ENCODE measurements around the gene ADNP. TPM values are rescaled to one million over a fixed set of nuclear protein-coding genes. Genes with fewer than 3 reads are reported as not detected.
A peak's percentile ranks its signal among the peaks of the same experiment; 100 is the strongest.

The ADNP gene
- total RNA-seq, 2 experiments from 2014 or later: 41.9 to 47.1 TPM

- H3K27me3 ChIP-seq (ENCODE audit: control insufficient read depth in 1 of 2, insufficient read depth in 2 of 2, low read length in 2 of 2): no peaks in the 10 kb centered on the region
- intact Hi-C loops (cut with DNase I, micrococcal nuclease): no loop called here
- POLR2A ChIA-PET: interaction anchor here (0.7 to 1.9 kb wide), 2 partner anchors 9 to 16 kb away, joined by 3 to 5 read pairs; no protein-coding TSS in a partner anchor
- H3K27ac ChIP-seq (ENCODE audit: low read depth in 1 of 2, low read length in 2 of 2): no peak overlapping the region
- H3K27me3 Mint-ChIP-seq: no peaks in the 10 kb centered on the region
- DNase-seq (no peak), ATAC-seq (ENCODE audit: poor library complexity) (no peak)
- H3K36me3 Mint-ChIP-seq (ENCODE audit: low read depth): peaks cover 34% of the 10 kb centered on the region
- peaks cover 8% of the 10 kb centered on the region for H3K36me3 ChIP-seq (ENCODE audit: insufficient read depth, low read length)
- H3K4me1 Mint-ChIP-seq (ENCODE audit: low read depth): peaks cover 81% of the 10 kb centered on the region
- peak overlapping the region; percentile 76 for H3K27ac Mint-ChIP-seq
- no peak overlapping the region for H3K4me3 ChIP-seq (ENCODE audit: low read length)
- peaks cover 34% of the 10 kb centered on the region for H3K4me1 ChIP-seq (ENCODE audit: insufficient read depth, low read length)
- H3K9me3 Mint-ChIP-seq: no peaks in the 10 kb centered on the region
- CTCF ChIA-PET: interaction anchor here (1.5 to 5.5 kb wide), 2 partner anchors 18 to 20 kb away, joined by 6 to 31 read pairs; partner anchors contain the start of gene ADNP
- H3K9me3 ChIP-seq (ENCODE audit: control insufficient read depth in 1 of 2, insufficient read depth in 1 of 2, low read length in 2 of 2): no peaks in the 10 kb centered on the region
- TF ChIP-seq CTCF (IDR thresholded peaks at IDR 0.05): no peak
- H3K4me3 Mint-ChIP-seq: no peak overlapping the region
These were observed 19.5 kb downstream of the ADNP start for GRCh38 chr20:50911716-50912115.

- ChIA-PET POLR2A (interaction anchor here (0.7 to 1.9 kb wide), 3 partner anchors 10 to 120 kb away, joined by 3 to 5 read pairs (median 3); no protein-coding TSS in a partner anchor), CTCF (interaction anchor here (1.0 to 5.5 kb wide), 3 partner anchors 18 to 22 kb away, joined by 3 to 31 read pairs (median 6); partner anchors contain the start of gene ADNP)
- peaks cover 28% of the 10 kb centered on the region for H3K4me1 ChIP-seq (ENCODE audit: insufficient read depth, low read length)
These were observed 20.2 kb downstream of the ADNP start for GRCh38 chr20:50911030-50911429.

GRCh38 chr20:50909413-50909812 is 21.8 kb downstream of the ADNP start:
- Mint-ChIP-seq H3K9me3 (no peaks in the 10 kb centered on the region), H3K4me3 (no peak overlapping the region), H3K27ac (peak overlapping the region; percentile 76), H3K36me3 (ENCODE audit: low read depth) (peaks cover 37% of the 10 kb centered on the region), H3K4me1 (ENCODE audit: low read depth) (peaks cover 80% of the 10 kb centered on the region), H3K27me3 (no peaks in the 10 kb centered on the region)
- intact Hi-C loops (cut with DNase I, micrococcal nuclease): no loop called here
- ATAC-seq (ENCODE audit: poor library complexity) (no peak), DNase-seq (no peak)
- no peaks in the 10 kb centered on the region for H3K9me3 ChIP-seq (ENCODE audit: control insufficient read depth in 1 of 2, insufficient read depth in 1 of 2, low read length in 2 of 2)
- no peak for TF ChIP-seq CTCF (IDR thresholded peaks at IDR 0.05)
- peaks cover 5% of the 10 kb centered on the region for H3K36me3 ChIP-seq (ENCODE audit: insufficient read depth, low read length)
- H3K4me3 ChIP-seq (ENCODE audit: low read length): no peak overlapping the region
- no peak overlapping the region for H3K27ac ChIP-seq (ENCODE audit: low read depth in 1 of 2, low read length in 2 of 2)
- H3K4me1 ChIP-seq (ENCODE audit: insufficient read depth, low read length): peaks cover 26% of the 10 kb centered on the region
- ChIA-PET POLR2A (interaction anchor here (2.0 kb wide), 1 partner anchor 22 kb away, joined by 8 read pairs; the partner anchor contains the start of gene ADNP), CTCF (interaction anchor here (0.7 to 5.5 kb wide), 4 partner anchors 20 to 1690 kb away, joined by 3 to 31 read pairs (median 4); partner anchors contain the start of genes BCAS4 and DDX27)
- H3K27me3 ChIP-seq (ENCODE audit: control insufficient read depth in 1 of 2, insufficient read depth in 2 of 2, low read length in 2 of 2): no peaks in the 10 kb centered on the region

More at GRCh38 chr20:50911030-50911429, 20.2 kb downstream of the ADNP start:
- Mint-ChIP-seq H3K27me3 (no peaks in the 10 kb centered on the region), H3K36me3 (ENCODE audit: low read depth) (peaks cover 34% of the 10 kb centered on the region), H3K4me1 (ENCODE audit: low read depth) (peaks cover 81% of the 10 kb centered on the region), H3K9me3 (no peaks in the 10 kb centered on the region), H3K4me3 (no peak overlapping the region), H3K27ac (peak overlapping the region; percentile 76)
- Histone ChIP-seq H3K27ac (ENCODE audit: low read depth in 1 of 2, low read length in 2 of 2) (no peak overlapping the region), H3K4me3 (ENCODE audit: low read length) (no peak overlapping the region), H3K36me3 (ENCODE audit: insufficient read depth, low read length) (peaks cover 5% of the 10 kb centered on the region), H3K9me3 (ENCODE audit: control insufficient read depth in 1 of 2, insufficient read depth in 1 of 2, low read length in 2 of 2) (no peaks in the 10 kb centered on the region), H3K27me3 (ENCODE audit: control insufficient read depth in 1 of 2, insufficient read depth in 2 of 2, low read length in 2 of 2) (no peaks in the 10 kb centered on the region)
- TF ChIP-seq CTCF (IDR thresholded peaks at IDR 0.05): no peak
- ATAC-seq (ENCODE audit: poor library complexity): no peak
- no peak for DNase-seq
- intact Hi-C loops (cut with DNase I, micrococcal nuclease): no loop called here
